Adipose tissue (tissue), 3 donors: ENCODE results near the gene QSOX1. TPM values are rescaled to one million over a fixed set of nuclear protein-coding genes. Genes with fewer than 3 reads are reported as not detected.
"Not testable (repeated sequence)": the region's sequence is repeated elsewhere in the genome, so short reads cannot be mapped to it uniquely, and the experiment has no call there.

Source experiments
- H3K27ac ChIP-seq: one replicate; pipeline ENCODE4 v1.5.1; 2013; ENCODE audit warnings: low read depth, low read length
- WGBS, 3 donors: extraction: QIAGEN DNeasy Blood & Tissue Kit; methylation state at CpG; one replicate each; pipeline ENCODE4 v1.1.7; 2013; 5-methylcytosine and 5-hydroxymethylcytosine counted together
- polyA plus RNA-seq, 3 donors: library from polyadenylated mRNA; stranded (reverse); fragments of 200-250 nt; gene quantifications; one replicate each; pipeline ENCODE4 v1.2.3, GENCODE V29; 2013
- donor health status: healthy with polysubstance abuse.
- donor health status: Bipolar disorder and iron deficiency.
- donor health status: healthy.

Gene QSOX1, protein sequence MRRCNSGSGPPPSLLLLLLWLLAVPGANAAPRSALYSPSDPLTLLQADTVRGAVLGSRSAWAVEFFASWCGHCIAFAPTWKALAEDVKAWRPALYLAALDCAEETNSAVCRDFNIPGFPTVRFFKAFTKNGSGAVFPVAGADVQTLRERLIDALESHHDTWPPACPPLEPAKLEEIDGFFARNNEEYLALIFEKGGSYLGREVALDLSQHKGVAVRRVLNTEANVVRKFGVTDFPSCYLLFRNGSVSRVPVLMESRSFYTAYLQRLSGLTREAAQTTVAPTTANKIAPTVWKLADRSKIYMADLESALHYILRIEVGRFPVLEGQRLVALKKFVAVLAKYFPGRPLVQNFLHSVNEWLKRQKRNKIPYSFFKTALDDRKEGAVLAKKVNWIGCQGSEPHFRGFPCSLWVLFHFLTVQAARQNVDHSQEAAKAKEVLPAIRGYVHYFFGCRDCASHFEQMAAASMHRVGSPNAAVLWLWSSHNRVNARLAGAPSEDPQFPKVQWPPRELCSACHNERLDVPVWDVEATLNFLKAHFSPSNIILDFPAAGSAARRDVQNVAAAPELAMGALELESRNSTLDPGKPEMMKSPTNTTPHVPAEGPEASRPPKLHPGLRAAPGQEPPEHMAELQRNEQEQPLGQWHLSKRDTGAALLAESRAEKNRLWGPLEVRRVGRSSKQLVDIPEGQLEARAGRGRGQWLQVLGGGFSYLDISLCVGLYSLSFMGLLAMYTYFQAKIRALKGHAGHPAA
- polyA plus RNA-seq: 10 to 100 TPM; 47.2 to 59.3 (median 56.2) TPM

DNA sequence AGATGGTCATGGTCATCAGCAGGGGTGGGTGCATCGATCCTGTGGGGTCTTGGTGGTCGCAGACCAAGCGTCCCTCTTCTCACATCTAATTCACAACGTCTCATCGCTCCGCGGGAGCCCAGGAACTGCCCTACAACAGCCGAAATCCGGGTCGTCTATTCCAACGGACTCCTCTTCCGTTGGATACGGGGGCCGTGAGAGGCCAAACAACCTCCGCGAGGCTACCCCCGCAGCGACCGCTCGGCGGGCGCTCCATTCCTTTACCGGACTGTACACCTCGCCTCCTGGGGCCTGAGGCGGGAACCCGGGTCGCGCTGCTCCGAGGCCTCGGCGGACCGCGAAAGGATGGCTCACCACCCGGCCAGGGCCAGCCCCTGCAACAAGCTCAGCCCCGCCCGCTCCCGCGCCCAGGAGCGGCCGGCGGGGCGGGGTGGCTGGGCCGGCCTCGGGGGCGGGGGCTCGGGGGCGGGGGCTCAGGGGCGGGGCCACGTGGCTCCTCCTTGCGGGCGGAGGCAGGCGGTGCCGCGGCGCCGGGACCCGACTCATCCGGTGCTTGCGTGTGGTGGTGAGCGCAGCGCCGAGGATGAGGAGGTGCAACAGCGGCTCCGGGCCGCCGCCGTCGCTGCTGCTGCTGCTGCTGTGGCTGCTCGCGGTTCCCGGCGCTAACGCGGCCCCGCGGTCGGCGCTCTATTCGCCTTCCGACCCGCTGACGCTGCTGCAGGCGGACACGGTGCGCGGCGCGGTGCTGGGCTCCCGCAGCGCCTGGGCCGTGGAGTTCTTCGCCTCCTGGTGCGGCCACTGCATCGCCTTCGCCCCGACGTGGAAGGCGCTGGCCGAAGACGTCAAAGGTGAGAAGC, at the start of gene QSOX1:
Gene QSOX1, plus strand, starts transcription at position 545 of the 857 bp plus-strand sequence. Its CDS starts 39 bp downstream, at position 584.
- WGBS, 3 donors: 0 to 1% (median 0%) methylated on average over 54 to 100 of the region's 100 CpGs
- no peak within 1 kb of the TSS for H3K27ac ChIP-seq

DNA sequence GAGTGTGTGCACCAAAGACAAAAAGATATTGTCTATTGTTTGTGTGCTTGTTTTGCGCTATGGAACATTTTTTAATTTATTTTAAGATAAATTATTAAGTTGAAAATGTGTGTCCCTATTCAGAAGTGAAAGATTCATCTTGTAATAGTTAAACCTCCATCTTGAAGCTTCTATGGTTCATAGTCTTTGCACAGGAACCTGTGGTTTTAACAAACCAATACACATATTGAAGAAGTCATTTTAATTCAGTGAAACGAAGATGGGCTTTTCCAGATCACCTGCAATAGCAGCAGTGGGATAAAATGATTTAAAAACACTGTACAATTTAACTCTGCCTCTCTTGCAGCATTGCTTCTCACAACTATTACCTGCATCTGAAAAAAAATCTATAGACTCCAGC, 42.6 kb upstream of the QSOX1 start:
- H3K27ac ChIP-seq: no peak overlapping the region
- WGBS, 3 donors: 89 to 92% (median 92%) methylated on average over 2 of the region's 2 CpGs

DNA sequence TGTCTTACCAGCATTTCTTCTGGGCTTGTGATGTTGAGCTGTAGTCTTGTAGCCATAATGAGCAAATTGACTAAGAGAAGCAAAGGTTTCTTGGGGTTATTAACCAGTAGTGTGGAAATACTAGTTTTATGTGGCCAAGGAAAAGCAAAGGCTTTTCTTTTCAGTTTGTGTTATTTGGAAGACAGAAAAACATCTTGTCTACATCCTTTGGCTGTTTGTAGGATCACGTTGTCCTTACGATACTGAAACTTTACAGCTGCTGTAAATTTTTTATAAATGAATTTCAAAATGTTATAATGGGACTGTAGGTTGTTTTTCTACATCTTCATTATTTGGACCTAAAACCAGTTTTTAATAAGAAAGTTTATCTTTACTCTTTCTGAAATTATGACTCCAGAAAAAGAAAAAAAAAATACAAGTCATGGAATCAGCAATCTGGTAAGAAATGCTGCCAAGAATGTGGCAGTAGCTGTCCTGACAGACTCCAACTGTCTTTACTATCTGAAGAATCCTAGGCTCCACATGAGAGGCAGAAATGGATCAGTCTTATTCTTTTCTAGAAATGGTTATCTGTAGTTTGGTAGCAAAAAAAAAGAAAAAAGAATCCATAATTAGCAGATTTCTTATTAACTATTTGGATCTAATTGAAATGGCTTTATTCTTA, 41.6 kb upstream of the QSOX1 start:
- WGBS, 3 donors: 55 to 85% (median 69%) methylated on average over 2 of the region's 2 CpGs
- no peak overlapping the region for H3K27ac ChIP-seq

DNA sequence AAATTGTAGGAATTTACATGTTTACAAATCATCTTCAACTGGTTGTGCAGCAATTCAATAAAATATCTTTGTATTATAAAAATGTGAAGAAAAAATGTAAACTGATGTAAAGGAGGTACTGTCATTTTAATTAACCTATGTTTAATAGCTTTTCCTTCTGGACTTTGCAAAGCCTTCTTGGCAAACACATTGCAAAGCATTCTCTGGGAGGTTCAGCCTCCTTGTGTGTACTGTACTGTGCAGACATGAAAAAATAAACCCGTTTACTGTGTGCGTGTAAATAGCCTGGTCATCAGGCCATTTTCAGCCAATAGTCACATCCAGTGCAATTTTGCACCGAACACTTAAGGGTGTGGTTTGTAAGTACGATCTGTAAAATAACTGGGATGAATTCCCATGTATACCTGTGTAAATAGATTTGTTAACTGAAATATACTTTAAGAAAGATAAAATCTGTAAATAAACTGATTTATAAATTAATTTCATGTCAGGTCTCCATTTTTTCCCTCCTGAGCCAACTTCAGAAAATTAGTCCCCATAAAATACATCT, 40.2 kb upstream of the QSOX1 start:
- no peak overlapping the region for H3K27ac ChIP-seq
- 70 to 82% (median 77%) methylated on average over 4 of the region's 4 CpGs for WGBS, 3 donors

DNA sequence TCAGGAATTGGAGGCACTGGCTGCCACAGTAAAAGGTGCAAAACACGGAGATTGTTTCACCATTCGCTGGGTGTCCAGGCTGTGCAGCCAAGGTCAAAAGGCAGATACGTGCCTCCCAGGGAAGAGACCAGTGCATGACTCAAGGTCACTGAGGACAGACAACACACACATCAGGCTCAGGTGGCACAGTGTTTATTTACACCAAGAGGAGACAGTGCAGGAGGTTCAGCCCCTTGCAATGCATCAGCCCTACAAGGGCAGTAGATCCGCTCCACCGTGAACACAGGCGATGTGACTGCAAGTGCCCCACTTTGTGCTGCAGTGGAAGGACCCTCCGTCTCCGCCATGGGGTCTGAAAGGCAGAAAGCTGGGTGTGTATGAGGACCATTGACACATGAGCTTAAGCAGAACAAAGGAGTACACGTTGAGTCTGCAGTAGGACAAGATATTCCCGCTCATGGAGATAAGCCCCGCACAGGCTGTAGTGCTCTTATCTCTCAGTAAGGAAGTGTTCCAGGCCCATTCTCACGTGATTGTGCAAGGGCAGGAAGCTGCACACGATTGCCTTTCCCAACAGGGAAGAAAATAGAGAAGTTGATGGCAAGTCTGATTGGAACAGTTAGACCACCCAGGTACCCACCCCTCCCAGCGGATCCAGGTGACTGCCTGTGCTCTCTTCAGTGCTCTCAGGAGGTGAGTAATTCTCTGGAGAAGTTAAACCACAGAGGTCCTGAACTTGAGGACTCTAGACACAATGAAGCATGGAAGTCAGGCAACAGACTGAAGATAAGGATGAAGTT, 37.5 kb upstream of the QSOX1 start:
- WGBS, 3 donors: 53 to 63% (median 57%) methylated on average over 14 of the region's 14 CpGs
- H3K27ac ChIP-seq: no peak overlapping the region

DNA sequence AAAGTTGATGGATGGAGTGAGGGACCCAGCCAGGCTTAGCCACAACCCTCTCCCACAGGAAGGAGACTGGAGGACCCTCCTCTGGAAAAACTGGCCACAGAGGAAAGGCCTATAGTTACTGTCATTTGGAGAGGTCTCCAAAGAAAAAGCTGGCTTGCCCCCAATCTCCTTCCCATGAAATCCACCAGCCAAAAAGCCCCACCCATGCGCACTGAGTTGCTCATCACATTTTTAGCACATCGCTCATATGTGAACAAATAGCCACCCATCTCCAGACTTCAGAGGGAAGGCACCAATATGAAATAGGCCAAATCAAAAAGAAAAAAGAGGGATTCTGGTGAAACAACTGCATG, 36.9 kb upstream of the QSOX1 start:
- H3K27ac ChIP-seq: no peak overlapping the region
- WGBS, 3 donors: 78 to 96% (median 81%) methylated on average over 2 of the region's 2 CpGs

DNA sequence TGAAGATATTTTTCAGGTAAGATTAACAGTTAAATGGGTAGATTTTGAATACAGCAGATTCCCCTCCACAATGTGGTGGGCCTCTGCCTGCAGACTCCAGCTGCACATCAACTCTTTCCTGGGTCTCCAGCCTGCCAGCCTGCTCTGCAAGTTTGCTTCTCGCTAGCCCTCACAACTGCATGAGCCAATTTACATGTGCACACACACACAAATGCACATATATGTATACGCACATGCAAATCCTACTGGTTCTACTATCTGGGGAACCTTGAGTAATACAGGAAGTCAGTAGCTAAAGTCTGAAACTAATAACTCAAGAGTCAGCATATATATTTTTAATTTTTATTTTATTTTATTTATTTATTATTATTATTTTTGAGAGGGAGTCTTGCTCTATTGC, 34.8 kb upstream of the QSOX1 start:
- WGBS, 3 donors: 83 to 90% (median 83%) methylated on average over 2 of the region's 2 CpGs
- H3K27ac ChIP-seq: no peak overlapping the region

DNA sequence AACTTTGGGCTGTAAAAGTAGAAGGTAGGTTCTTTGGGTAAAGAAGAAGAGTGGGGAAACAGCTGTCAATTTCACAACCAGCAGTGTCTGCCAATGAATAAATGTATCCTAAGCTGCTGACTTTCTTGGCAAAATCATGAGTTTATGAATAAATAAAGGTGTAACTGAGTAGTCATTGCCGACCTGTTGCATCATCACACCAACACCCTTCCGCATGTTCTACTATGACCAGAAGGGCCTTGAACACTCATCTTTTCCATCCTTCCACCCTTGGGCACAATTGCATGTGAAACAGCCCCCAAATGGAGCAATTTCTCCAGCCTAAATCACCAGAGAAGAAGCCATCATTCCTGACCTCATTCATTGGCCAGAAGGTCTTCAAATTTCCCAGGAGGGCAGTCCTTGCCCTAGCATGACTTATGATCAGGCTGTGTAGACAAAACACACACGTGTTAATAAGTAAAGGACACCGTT, 31.2 kb upstream of the QSOX1 start:
- WGBS, 3 donors: 80 to 87% (median 86%) methylated on average over 4 of the region's 4 CpGs
- H3K27ac ChIP-seq: no peak overlapping the region

DNA sequence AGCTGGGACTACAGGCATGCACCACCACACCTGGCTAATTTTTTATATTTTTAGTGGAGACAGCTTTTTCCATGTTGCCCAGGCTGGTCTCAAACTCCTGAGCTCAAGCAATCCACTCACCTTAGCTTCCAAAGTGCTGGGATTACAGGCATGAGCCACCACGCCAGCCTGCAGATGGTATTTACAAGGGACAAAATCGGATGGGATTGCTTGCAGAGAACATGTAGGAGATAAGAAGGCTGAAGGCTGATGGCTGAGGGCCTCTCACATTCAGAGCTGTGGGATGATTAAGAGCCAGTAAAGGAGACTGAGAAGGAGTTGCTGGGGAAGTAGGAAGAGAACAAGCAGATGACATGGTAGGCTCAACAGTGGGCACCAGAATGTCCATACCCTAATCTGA, 24.0 kb upstream of the QSOX1 start:
- 77 to 91% (median 89%) methylated on average over 2 of the region's 2 CpGs for WGBS, 3 donors
- H3K27ac ChIP-seq: no peak overlapping the region

DNA sequence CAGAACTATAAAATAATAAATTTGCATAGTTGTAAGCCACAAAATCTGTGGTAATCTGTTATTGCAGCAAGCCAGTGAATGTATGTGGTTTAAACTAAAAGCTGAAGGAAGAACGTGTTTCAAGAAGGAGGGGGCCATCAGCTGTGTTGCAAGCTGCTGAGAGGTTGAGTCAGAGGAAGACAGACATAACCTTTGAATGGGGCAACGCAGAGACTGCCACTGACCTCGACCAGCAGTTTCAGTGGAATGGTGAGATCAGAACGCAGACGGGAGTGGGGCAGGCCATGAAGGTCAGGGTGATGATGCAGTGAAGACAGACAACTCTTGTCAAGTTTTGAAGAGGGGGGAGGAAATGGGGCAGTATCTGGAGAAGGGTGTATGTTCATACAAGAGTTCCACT, 23.2 kb upstream of the QSOX1 start:
- H3K27ac ChIP-seq: no peak overlapping the region
- WGBS, 3 donors: 47 to 74% (median 56%) methylated on average over 5 of the region's 5 CpGs

DNA sequence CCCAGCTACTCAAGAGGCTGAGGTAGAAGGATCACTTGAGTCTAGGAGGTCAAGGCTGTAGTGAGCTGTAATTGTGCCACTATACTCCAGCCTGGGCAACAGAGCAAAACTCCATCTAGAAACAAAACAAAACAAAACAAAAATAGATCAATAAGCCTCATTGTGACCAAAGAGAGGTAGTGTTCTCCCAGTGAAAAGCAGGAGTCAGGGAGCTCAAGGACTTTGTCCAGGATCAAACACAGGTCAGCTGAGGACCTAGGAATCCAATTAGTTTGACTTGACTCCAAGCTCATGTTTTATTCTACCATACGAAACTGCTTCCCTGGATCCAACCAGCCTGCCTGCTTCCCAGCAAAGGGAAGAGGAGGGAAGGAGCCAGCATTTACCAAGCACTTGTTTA, 21.5 kb upstream of the QSOX1 start:
- no peak overlapping the region for H3K27ac ChIP-seq
- 41 to 75% (median 75%) methylated on average over 1 of the region's 1 CpG for WGBS, 3 donors

DNA sequence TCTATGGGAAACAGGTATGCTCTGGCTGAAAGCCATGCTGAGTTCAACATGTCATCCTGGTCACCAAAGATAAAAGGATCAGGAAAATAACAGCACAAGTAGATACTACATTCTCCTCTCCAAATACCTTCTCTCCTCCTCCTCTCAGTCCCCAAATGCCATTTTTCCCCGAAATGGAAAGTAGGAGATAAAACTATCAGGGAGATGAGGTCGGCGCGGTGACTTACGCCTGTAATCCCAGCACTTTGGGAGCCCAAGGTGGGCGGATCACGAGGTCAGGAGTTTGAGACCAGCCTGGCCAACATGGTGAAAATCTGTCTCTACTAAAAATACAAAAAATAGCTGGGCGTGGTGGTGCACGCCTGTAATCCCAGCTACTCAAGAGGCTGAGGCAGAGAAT, 21.0 kb upstream of the QSOX1 start:
- 79 to 89% (median 85%) methylated on average over 9 of the region's 9 CpGs for WGBS, 3 donors

DNA sequence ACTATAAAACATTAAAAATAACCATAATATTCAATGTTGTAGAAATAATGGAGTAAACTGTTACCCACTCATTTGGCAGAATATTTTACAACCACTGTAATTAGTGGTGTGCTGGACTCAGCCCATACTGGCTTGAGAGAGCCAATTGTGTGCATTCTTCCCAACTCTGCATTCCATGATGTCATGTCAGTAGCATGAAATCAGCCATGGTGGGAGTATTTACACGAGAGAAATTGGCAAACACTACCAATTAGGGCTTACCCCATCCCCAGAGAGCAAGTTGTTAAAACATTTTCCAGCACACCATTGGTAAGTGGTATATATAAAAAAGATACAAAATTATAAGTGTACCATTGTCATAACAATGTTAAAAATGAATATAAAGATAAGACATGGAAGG, 19.1 kb upstream of the QSOX1 start:
- H3K27ac ChIP-seq: no peak overlapping the region
- 34 to 45% (median 44%) methylated on average over 1 of the region's 1 CpG for WGBS, 3 donors

More for the DNA sequence above, 21.0 kb upstream of the QSOX1 start:
- not testable (repeated sequence) for H3K27ac ChIP-seq

DNA sequence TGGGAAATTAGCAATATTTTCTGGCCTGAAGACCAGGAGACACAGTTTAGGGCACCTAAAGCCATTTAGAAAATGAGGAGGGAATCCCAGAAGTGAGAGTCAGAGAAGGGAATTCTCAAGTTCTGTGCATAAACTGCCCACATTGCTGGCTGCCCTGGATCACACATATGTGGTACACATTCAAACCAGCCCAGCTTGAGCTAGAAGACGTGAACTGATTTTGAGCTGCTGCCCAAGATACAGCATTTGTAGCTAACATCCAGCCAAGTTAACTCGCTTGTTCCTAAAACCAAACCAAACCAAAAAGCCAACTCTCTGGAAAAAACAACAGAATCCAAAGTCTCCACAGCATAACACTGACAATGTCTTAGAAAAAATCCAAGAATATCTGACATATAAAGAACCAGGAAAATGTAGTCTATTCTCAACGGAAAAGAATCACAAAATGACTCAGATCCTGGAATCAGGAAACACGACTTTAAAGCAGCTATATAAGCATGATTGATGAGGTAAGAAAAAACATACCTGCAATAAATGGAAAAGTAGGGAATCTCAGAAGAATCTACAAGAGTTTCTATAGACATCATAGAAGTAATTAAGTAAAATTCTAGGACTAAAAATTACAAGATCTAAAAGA, 18.2 kb upstream of the QSOX1 start:
- no peak overlapping the region for H3K27ac ChIP-seq
- WGBS, 3 donors: 68 to 79% (median 72%) methylated on average over 4 of the region's 4 CpGs

DNA sequence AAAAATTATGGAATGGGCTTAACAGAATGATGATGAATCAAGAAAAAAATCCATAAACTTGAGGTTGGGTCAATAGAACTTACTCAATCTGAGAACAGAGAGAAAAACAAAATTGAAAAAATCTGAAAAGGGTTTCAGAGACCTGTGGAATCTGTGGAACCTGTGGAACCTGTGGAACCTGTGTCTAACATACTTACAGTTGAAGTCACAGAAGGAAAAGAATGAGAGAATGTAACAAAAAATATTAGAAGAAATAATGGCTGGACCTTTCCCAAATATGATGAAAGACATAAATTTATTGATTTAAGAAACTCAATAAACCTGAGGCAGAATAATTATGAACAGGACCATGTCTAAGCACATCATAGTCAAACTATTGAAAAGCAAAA, 17.7 kb upstream of the QSOX1 start:
- no peak overlapping the region for H3K27ac ChIP-seq

DNA sequence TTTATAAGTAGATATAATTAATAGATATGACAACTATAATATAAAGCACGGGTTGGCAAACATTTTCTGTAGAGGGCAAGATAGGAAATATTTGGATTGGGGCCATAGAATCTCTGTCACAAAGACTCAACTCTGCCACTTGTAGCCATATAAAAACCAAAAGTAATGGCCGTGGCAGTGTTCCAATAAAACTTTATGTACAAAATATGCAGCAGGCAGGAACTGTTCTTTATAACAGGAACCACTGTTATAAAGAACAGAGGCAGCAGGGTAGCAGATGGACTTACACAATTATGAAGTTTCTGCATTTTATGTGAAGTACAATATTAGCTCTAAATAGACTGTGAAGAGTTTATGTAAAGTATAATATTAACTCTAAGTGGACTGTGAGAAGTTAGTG, 16.9 kb upstream of the QSOX1 start:
- H3K27ac ChIP-seq: no peak overlapping the region
- WGBS, 3 donors: 62 to 73% (median 70%) methylated on average over 2 of the region's 2 CpGs

DNA sequence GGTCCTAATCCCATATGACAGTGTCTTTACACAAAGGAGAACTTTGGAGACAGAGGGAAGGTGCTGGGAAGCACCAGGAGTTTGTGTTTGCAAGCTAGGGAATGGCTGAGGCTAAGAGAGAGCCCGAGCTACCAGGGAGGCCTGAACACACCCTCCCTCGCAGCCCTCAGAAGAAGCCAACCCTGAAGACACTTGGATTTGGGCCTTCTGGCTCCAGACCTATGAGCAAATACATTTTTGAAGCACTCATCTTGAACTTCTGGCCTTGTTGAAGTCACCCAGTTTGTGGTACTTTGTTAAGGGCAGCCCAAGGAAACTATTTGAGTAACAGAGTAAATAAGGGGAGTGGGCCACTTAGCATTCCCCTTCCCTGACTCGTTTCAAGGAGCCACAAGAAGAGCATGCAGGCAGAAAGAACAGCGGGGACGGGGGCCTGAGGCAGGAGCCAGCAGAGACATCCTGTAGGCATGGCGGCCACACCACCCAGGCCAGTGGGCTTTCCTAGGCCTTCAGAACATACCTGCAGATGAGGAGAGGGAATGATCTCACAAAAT, 13.2 kb upstream of the QSOX1 start:
- H3K27ac ChIP-seq: no peak overlapping the region
- WGBS, 3 donors: 81 to 85% (median 82%) methylated on average over 6 of the region's 6 CpGs
